Measurements from ENCODE around the gene GLT8D1. TPM values are rescaled to one million over a fixed set of nuclear protein-coding genes. Genes with fewer than 3 reads are reported as not detected.

GLT8D1 gene
- total and polyA plus RNA-seq, 2 of the 13 experiments (the other 11 are each of a cell fraction or from before 2014, with no cell fraction given) = 110 to 121 TPM

DNA sequence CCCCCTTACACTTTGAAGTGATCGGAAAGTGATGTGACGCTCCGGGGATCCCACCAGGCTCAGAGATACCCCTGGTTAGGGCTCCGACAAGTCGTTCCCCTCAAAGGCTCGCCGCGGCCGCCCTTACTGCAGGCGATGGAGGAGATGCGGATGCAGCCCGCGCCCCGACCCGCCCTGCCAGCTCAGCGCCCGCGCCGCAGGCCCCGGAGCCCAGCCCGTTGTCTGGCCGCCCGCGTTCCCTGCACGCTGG lies 228 bp downstream of the GLT8D1 start (continued):
- TF ChIP-seq, protein P1, sequence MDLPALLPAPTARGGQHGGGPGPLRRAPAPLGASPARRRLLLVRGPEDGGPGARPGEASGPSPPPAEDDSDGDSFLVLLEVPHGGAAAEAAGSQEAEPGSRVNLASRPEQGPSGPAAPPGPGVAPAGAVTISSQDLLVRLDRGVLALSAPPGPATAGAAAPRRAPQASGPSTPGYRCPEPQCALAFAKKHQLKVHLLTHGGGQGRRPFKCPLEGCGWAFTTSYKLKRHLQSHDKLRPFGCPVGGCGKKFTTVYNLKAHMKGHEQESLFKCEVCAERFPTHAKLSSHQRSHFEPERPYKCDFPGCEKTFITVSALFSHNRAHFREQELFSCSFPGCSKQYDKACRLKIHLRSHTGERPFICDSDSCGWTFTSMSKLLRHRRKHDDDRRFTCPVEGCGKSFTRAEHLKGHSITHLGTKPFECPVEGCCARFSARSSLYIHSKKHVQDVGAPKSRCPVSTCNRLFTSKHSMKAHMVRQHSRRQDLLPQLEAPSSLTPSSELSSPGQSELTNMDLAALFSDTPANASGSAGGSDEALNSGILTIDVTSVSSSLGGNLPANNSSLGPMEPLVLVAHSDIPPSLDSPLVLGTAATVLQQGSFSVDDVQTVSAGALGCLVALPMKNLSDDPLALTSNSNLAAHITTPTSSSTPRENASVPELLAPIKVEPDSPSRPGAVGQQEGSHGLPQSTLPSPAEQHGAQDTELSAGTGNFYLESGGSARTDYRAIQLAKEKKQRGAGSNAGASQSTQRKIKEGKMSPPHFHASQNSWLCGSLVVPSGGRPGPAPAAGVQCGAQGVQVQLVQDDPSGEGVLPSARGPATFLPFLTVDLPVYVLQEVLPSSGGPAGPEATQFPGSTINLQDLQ (CRISPR knock-in tag; IDR thresholded peaks at IDR 0.05) = peak; percentile 58; the same call in 1 of the 2 replicates
- TF ChIP-seq SOX5 (CRISPR knock-in tag; IDR thresholded peaks at IDR 0.05; ENCODE audit: borderline replicate concordance) = no peak
- no peak for TF ChIP-seq TCF7L2 (IDR thresholded peaks at IDR 0.05; ENCODE audit: low read depth, low read length)
- no peak for TF ChIP-seq NR2F6 (IDR thresholded peaks at IDR 0.05)
- TF ChIP-seq NR2F6 (CRISPR knock-in tag; IDR thresholded peaks at IDR 0.05) = no peak
- TF ChIP-seq, protein P2, sequence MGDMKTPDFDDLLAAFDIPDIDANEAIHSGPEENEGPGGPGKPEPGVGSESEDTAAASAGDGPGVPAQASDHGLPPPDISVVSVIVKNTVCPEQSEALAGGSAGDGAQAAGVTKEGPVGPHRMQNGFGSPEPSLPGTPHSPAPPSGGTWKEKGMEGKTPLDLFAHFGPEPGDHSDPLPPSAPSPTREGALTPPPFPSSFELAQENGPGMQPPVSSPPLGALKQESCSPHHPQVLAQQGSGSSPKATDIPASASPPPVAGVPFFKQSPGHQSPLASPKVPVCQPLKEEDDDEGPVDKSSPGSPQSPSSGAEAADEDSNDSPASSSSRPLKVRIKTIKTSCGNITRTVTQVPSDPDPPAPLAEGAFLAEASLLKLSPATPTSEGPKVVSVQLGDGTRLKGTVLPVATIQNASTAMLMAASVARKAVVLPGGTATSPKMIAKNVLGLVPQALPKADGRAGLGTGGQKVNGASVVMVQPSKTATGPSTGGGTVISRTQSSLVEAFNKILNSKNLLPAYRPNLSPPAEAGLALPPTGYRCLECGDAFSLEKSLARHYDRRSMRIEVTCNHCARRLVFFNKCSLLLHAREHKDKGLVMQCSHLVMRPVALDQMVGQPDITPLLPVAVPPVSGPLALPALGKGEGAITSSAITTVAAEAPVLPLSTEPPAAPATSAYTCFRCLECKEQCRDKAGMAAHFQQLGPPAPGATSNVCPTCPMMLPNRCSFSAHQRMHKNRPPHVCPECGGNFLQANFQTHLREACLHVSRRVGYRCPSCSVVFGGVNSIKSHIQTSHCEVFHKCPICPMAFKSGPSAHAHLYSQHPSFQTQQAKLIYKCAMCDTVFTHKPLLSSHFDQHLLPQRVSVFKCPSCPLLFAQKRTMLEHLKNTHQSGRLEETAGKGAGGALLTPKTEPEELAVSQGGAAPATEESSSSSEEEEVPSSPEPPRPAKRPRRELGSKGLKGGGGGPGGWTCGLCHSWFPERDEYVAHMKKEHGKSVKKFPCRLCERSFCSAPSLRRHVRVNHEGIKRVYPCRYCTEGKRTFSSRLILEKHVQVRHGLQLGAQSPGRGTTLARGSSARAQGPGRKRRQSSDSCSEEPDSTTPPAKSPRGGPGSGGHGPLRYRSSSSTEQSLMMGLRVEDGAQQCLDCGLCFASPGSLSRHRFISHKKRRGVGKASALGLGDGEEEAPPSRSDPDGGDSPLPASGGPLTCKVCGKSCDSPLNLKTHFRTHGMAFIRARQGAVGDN (CRISPR knock-in tag; IDR thresholded peaks at IDR 0.05) = no peak
- TF ChIP-seq ZFX (CRISPR knock-in tag; IDR thresholded peaks at IDR 0.05; ENCODE audit: low read depth) = no peak
- TF ChIP-seq HMGA1 (CRISPR knock-in tag; conservative IDR thresholded peaks at IDR 0.05) = no peak
- no peak for TF ChIP-seq ZFP36 (IDR thresholded peaks at IDR 0.05; ENCODE audit: borderline replicate concordance, low read depth, low read length, partially characterized antibody)
- no peak for TF ChIP-seq SAP130 (CRISPR knock-in tag; IDR thresholded peaks at IDR 0.05; ENCODE audit: low read depth)
- TF ChIP-seq, protein P3, sequence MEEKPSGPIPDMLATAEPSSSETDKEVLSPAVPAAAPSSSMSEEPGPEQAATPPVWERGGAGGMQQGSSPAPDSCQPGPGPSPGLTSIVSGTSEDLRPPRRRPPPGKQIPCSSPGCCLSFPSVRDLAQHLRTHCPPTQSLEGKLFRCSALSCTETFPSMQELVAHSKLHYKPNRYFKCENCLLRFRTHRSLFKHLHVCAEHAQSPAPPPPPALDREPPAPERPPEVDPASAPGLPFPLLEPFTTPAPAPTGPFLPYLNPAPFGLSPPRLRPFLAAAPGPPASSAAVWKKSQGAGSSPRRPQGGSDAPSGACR (CRISPR knock-in tag; IDR thresholded peaks at IDR 0.05) = no peak
- TF ChIP-seq ZNF577 (CRISPR knock-in tag; IDR thresholded peaks at IDR 0.05; ENCODE audit: borderline replicate concordance, low read depth) = no peak
- TF ChIP-seq ZNF629 (CRISPR knock-in tag; conservative IDR thresholded peaks at IDR 0.05) = no peak
- no peak for TF ChIP-seq ZNF234 (CRISPR knock-in tag; conservative IDR thresholded peaks at IDR 0.05)
- TF ChIP-seq PTBP1 (IDR thresholded peaks at IDR 0.05; ENCODE audit: low read depth, low read length, poor library complexity, severe bottlenecking) = no peak

Measured in HepG2 (cell line).